HG03521 (cell line): ENCODE data around the gene ZNF385D.

Source experiments
- ATAC-seq: cut with Tn5 transposase; IDR thresholded peaks from one replicate; pipeline ENCODE4 v1.9.1; 2021; ENCODE audit warnings: mild to moderate bottlenecking, moderate library complexity; ENCODE audit not compliant: unreplicated experiment

The ZNF385D gene

GRCh38 chr3:21750080-21750696, 822 bp downstream of the ZNF385D start:
- ATAC-seq, result no peak

GRCh38 chr3:21747966-21748555, 2.9 kb downstream of the ZNF385D start:
- no peak for ATAC-seq

- no peak for ATAC-seq
Observed at GRCh38 chr3:21747376-21747775, 3.6 kb downstream of the ZNF385D start.

- ATAC-seq, result no peak
Observed at GRCh38 chr3:21745966-21746365, 5.0 kb downstream of the ZNF385D start.

- ATAC-seq, result no peak
Observed at GRCh38 chr3:21744793-21745192, 6.2 kb downstream of the ZNF385D start.

- no peak for ATAC-seq
Observed at GRCh38 chr3:21738935-21739702, 11.9 kb downstream of the ZNF385D start.

GRCh38 chr3:21738283-21738682, 12.7 kb downstream of the ZNF385D start:
- no peak for ATAC-seq

GRCh38 chr3:21734746-21735145, 16.3 kb downstream of the ZNF385D start:
- ATAC-seq, result no peak

GRCh38 chr3:21729888-21730459, 21.0 kb downstream of the ZNF385D start:
- no peak for ATAC-seq

- ATAC-seq, result no peak
Observed at GRCh38 chr3:21729331-21729730, 21.7 kb downstream of the ZNF385D start.

GRCh38 chr3:21722768-21723167, 28.2 kb downstream of the ZNF385D start:
- no peak for ATAC-seq

GRCh38 chr3:21722301-21722700, 28.7 kb downstream of the ZNF385D start:
- ATAC-seq, result no peak

GRCh38 chr3:21718943-21719591, 31.9 kb downstream of the ZNF385D start:
- ATAC-seq, result no peak

- no peak for ATAC-seq
Observed at GRCh38 chr3:21718161-21718765, 32.7 kb downstream of the ZNF385D start.

- no peak for ATAC-seq
Observed at GRCh38 chr3:21715662-21716061, 35.3 kb downstream of the ZNF385D start.

- no peak for ATAC-seq
Observed at GRCh38 chr3:21705769-21706168, 45.2 kb downstream of the ZNF385D start.

GRCh38 chr3:21704796-21705195, 46.2 kb downstream of the ZNF385D start:
- ATAC-seq, result no peak

- ATAC-seq, result no peak
Observed at GRCh38 chr3:21703291-21703690, 47.7 kb downstream of the ZNF385D start.

GRCh38 chr3:21697707-21698106, 53.3 kb downstream of the ZNF385D start:
- ATAC-seq, result no peak

GRCh38 chr3:21694506-21694905, 56.5 kb downstream of the ZNF385D start:
- ATAC-seq, result no peak

GRCh38 chr3:21691036-21691435, 60.0 kb downstream of the ZNF385D start:
- no peak for ATAC-seq
